ENCODE measurements around the gene SEMA4C.
"Not testable (repeated sequence)": the region's sequence is repeated elsewhere in the genome, so short reads cannot be mapped to it uniquely, and the experiment has no call there.

SEMA4C gene

DNA sequence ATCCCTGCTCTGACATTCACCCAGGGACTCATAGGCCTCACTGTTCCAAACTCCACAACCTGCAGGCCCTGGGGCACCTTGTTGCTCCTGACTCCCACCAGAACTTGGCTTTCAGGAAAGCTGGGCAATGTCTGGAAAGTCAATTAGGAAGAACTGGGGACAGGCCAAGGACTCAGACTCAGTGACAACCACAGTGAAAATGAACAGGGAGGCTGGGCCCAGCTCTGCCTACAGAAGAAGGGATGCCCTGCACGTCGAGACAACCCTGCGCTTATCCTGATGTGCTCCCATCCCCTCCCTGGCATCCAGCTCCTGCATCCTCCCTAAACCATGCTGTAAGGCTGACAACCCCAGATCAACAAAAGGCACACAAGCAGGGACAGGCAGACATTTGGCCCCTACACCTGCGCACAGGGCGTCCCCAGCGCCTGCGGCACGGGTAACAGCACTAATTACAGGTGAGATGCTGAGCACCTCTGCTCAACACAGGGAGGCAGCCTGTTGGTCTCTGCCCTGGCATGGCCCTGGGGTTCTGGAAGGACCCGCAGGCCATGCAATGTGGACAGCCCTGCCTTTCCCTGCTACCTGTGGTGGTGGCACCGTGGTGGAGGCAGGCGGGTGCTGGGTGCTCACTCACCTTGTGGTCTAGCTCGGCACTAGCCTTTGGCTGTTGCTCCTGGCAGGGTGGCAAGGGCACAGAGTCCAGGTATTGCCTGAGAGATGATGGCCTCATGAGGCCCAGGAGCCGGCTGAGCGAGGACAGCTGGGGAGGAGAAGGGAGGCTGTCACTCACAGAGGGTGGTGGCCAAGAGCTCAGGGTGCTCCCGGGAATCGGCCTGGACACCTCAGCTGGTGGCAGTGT lies 23.6 kb upstream of the SEMA4C start:
- TF ChIP-seq ZNF274 (IDR thresholded peaks at IDR 0.05; ENCODE audit: low read depth, low read length) = no peak
- H3K4me3 ChIP-seq (ENCODE audit: low read length) = no peak overlapping the region

DNA sequence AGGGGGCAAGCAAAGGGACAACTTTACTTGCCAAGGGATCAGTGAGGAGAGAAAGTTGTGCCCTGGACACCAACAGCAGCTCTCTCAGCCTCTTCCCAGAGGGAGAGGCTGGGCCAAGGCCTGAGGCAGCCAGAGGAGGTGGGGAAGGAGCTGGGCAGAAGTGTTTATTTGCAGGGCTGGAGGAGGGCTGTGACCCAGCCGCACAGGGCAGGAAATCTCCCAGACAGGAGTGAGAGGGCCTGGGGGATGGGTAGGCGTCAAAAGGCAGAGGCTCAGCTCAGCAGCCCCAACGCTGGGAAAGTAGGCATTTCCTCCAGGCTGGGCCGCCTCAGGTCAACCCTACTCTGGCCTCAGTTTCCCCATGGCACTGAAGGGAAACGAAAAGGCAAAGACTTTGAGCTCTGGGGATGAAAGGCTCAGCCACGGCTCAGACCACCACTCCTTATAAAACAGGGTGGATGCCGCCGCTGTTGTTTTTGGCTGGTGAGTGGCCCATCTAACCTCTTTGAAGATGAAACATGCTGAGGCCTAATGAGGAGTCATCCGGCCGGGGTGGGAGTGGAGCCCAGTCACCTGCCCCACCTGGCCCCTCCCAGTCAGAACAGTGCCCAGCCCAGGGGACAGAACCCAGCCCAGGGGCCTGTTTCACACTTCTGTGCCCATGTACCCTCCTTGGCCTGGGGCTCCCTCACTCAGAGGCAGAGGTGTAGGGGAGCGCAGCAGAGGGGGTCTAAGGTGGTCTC lies 21.9 kb upstream of the SEMA4C start:
- no peak for TF ChIP-seq ZNF274 (IDR thresholded peaks at IDR 0.05; ENCODE audit: low read depth, low read length)
- H3K4me3 ChIP-seq (ENCODE audit: low read length) = no peak overlapping the region

DNA sequence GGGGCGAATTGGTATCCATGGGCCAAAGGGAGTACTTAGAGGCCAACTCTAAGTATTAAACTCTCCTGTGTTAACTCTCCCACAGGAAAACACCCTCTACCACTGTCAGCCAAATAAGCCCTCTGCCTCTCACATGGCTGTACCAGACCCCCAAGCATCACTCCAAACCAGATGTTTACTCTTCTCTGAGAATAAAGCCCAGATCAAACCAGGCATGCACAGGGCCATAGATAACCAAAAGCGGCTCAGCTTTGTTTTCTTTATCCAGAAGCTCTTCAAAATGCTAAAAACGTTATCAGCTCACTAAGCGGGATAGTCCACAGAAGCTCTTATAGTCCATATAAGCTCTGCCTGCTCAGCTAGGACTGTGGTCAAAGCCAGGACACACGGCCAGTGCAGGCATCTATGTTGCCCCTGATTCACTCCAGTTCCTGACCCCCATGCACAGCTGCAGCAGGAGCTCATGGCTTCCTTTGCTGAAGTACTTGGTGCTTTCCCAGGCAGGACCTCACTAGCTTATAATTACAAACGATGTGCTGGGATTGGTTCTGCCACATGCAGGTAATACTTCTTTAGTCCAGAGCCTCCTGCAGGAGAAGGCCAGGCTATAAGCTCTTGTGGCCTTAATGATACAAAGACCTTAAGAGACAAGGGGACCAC lies 21.0 kb upstream of the SEMA4C start:
- H3K4me3 ChIP-seq (ENCODE audit: low read length) = no peak overlapping the region

DNA sequence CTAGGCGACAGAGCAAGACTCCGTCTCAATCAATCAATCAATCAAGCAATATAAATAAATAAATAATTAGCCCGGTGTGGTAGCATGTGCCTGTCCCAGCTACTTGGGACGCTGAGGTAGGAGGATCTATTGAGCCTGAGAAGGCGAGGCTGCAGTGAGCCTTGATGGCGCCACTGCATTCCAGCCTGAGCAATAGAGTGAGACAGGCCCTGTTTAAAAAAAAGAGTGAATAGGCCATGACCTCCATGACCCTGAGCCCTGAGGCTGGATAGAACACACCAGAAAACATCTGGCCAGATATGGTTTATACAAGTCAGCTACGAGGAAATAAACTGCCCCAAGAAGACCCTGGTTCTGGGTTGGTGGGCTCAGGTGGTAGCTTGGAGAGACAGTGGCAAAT lies 20.4 kb upstream of the SEMA4C start:
- no peak overlapping the region for H3K4me3 ChIP-seq (ENCODE audit: low read length)
- TF ChIP-seq ZNF274 (IDR thresholded peaks at IDR 0.05; ENCODE audit: low read depth, low read length) = no peak

More for the DNA sequence above, 21.0 kb upstream of the SEMA4C start:
- no peak for TF ChIP-seq ZNF274 (IDR thresholded peaks at IDR 0.05; ENCODE audit: low read depth, low read length)

DNA sequence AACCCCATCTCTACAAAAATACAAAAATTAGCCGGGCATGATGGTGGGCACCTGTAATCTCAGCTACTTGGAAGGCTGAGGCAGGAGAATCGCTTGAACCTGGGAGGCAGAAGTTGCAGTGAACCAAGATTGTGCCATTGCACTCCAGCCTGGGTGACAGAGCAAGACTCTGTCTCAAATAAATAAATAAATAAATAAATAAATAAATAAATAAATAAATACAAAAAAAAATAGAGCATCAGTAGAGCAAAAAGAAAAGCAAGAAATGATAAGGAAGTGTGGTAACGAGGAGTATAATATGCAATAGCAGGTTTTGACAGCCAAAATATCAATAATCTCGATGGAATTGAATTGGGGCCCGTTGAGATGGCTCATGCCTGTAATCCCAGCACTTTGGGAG lies 19.6 kb upstream of the SEMA4C start:
- H3K4me3 ChIP-seq (ENCODE audit: low read length) = not testable (repeated sequence)

DNA sequence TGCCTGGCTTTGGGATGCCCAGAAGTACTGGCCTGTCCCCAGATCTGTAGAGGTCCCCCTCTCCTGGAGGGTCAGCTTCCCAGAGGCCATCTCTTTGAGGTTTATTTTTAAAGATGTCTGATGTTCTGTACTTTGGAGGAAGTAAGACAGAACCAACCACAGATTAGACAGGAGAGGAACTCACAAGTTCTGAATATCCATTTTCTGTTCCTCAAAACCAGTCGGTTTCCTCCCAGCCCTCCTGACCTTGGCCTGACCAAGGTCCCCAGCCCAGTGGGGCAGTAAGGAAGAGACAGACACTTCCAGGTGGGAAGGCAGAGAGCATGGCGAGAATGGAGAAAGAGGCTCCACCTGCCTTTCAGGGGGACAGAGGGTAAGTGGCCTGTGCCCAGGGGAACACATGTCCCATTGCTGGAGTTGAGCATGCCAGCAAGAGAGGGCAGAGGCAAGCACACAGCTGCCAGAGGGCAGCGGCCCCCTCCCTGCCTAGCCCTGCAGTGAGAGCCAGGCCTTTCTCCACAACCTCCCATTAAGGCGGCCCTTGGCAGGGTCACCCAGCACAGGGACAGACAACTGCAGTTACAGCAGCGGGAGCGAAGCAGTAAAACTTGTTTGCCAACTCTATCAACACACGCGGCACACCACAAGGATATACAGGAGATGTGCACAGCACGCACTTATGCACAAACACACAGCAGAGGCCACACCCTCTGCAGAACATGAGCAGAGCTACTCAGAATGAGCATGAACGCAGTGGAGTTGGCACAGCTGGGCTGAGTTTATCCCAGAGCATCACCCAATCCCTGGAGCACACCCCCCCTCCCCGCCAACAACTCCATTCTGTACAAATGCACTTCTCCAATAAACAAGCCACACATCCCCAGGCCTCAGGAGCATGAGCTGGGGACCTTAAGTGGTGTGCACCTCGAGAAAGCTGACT lies 18.5 kb upstream of the SEMA4C start:
- no peak for TF ChIP-seq ZNF274 (IDR thresholded peaks at IDR 0.05; ENCODE audit: low read depth, low read length)
- H3K4me3 ChIP-seq (ENCODE audit: low read length) = no peak overlapping the region

DNA sequence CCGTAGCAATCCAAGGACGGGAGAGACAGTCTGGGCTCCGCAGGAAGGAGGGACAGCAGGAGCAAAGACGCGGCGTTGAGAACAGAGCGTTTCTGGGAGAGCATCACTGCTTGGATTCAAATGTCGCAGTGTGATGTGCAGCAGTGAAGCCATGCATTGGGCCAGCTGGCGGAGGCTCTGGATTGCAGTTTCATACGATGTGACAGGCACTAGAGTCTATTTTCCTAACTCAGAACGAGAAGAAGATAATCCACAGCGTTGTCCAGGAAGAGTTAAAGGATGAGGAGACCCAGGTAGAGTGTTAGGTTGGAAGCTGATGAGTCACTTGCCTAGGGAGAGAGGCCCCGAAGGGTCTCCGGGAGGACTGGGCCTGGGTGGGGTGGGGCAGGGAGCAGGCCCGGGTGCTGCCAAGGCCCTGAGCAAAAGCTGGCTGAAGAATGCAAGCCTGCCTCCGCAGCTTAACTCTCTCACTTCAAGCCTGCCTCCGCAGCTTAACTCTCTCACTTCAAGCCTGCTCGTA lies 17.7 kb upstream of the SEMA4C start:
- no peak for TF ChIP-seq ZNF274 (IDR thresholded peaks at IDR 0.05; ENCODE audit: low read depth, low read length)
- H3K4me3 ChIP-seq (ENCODE audit: low read length) = no peak overlapping the region

DNA sequence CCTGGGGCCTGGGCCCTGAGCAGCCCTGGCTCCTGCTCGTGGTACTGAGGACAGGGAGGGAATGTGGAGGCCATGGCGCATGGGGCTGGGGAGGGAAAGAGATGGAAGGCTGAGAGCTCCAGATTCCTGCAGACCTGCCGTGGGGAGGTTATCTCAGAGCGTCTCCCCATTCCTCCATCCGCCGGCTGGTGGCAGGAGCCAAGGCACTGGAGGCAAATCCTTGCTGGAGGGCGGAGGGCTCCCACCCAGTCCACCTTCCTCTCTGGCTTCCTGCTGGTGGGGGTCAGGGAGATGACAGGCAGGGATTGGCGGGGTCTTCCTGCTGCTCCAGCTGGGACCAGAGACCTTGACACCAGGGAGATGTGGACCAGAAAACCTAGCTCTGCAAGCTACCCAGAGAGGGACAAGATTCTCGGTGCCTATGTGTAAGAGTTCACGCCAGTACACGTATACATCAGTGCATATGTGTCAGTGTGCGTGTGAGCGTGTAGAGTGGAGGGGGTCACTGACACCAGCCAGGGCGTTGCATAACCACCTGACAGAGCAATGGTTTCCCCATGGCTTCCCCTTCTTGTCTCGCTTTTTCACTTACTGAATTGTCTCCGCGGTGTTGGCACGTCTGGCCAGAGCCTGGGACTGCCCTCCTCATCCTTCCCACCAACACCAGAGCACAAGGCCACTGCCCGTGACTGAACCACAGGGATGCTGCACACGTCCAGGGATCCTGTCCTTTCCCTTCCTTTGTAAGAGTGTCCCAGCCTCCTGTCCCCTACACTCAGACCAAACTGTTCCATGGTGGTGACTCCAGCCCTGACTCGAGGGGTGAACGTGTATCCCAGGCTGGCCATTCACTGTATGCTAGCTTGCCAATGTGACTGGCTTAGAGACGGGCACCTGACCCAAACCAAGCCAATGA lies 15.8 kb upstream of the SEMA4C start:
- H3K4me3 ChIP-seq (ENCODE audit: low read length) = no peak overlapping the region
- TF ChIP-seq ZNF274 (IDR thresholded peaks at IDR 0.05; ENCODE audit: low read depth, low read length) = no peak

DNA sequence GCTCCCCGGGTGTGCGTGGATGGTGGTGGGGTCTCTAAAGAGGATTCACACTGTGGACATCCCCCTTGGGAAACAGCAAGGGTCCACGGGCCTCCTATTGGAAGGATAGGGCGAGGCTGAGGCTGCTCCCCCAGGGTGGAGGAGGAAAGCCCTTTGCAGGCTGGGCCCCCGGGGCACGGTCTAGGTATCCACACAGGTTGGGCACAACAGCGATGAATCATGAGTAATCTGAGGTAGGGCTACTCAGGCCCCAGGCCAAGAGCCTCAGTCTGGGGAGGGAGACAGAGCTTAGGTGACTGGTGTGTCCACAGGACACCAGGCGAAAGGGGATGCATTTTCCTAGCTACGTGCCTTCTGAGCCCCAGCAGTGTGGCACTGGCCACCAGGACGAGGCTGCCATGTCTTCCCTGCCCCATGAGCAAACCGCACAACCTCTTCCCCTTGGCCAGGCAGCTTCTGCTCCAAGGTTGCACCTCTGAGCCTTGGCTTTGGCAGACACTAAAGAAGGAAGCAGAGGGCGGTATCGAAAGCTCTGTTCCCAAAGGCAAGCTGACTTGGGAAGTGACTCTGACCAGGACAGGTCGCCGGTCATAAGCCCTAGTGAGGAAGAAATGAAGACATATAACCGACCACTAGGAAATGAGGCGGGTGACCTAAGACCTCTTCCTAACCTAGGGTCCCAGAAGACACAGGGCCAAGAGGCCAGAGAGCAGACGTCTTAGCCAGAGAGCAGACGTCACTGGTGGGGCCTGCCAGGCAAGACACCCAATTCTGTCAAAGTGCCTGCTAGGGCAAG lies 14.6 kb upstream of the SEMA4C start:
- H3K4me3 ChIP-seq (ENCODE audit: low read length) = no peak overlapping the region
- no peak for TF ChIP-seq ZNF274 (IDR thresholded peaks at IDR 0.05; ENCODE audit: low read depth, low read length)

DNA sequence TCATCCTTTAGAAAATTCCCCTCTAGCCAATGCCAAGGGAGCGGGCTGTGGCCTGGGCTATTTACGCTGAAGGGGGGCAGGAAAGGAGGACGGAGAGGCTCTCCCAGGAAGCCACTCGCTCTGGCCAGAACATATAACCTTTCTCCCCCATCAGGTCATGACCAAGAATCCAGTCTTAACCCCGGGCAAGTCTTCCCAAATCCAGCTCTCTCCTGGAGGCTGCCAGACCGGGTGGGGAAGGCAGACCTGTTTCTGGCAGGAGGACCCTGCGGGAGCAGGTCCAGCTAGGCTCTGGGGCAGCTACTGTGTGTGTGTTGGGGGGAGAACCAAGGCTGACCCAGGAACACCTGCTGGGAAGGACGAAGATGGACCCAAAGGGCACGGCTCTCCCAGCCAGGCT lies 13.4 kb upstream of the SEMA4C start:
- no peak for TF ChIP-seq ZNF274 (IDR thresholded peaks at IDR 0.05; ENCODE audit: low read depth, low read length)
- no peak overlapping the region for H3K4me3 ChIP-seq (ENCODE audit: low read length)

DNA sequence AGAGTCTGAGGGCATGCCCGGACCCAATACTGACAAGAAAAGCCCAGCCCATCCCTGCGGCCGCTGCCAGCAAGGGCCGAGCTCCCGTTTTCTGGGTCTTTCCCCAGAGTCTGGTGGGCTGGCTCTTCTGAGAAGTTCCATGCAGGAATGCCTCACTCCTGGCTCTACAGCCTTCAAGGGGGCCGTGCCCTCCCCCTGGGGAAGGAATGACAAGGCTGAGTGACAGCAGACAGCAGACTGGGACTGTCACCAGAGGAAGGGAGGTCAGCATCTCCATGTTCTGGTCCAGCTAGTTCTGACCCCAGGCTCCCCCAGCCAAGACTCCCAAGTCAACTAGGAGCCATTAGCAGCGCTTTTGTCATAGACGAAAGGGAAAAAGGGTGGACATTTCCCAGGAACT lies 13.0 kb upstream of the SEMA4C start:
- no peak overlapping the region for H3K4me3 ChIP-seq (ENCODE audit: low read length)
- no peak for TF ChIP-seq ZNF274 (IDR thresholded peaks at IDR 0.05; ENCODE audit: low read depth, low read length)

DNA sequence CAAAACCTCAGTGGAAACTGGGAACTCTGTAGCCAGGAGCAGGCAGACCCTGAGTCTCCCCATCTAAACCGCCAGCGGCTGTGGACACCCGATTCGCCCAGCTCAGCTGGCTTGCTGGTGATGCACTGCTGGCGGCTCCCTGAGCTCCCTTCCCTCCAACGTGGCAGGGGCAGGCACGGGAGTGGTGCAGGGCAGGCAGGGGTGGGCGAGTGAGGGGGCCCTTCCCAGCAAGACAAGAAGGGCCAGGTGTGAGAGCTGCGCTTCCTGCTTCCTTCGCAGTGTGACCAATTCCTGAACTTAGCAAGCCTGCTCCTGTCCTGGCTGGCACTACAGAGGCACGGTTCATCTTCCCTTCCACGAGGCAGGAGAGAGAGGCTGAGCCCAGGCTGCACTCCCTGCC lies 12.3 kb upstream of the SEMA4C start:
- H3K4me3 ChIP-seq (ENCODE audit: low read length) = no peak overlapping the region
- TF ChIP-seq ZNF274 (IDR thresholded peaks at IDR 0.05; ENCODE audit: low read depth, low read length) = no peak
